K562 (cell line): Measurements from ENCODE around the gene ZSCAN21. TPM values are rescaled to one million over a fixed set of nuclear protein-coding genes. Genes with fewer than 3 reads are reported as not detected.
A peak's percentile ranks its signal among the peaks of the same experiment; 100 is the strongest.

Experiments
- BRD9 ChIP-seq: fragments of 450-650 bp; IDR thresholded peaks from 2 replicates; pipeline ENCODE4 v1.6.1; 2018; ENCODE audit warnings: low read depth; ENCODE audit not compliant: partially characterized antibody
- HEY1 ChIP-seq: fragments of 250-450 bp; sonication (Bioruptor Pico); IDR thresholded peaks from 2 replicates; pipeline ENCODE4 v1.5.0; 2020; ENCODE audit warnings: mild to moderate bottlenecking, moderate library complexity, borderline replicate concordance
- KAT7 ChIP-seq: sonication (generic); formaldehyde crosslinking; IDR thresholded peaks from 2 replicates; pipeline ENCODE4 v1.8.0; 2022; ENCODE audit warnings: missing genetic modification reagents, mild to moderate bottlenecking, borderline replicate concordance
- KLF1 ChIP-seq: fragments of 450-650 bp; IDR thresholded peaks from 2 replicates; pipeline ENCODE4 v1.6.1; 2016; ENCODE audit warnings: missing genetic modification characterization, missing compliant biosample characterization
- KLF10 ChIP-seq: fragments of 250-450 bp; sonication (Bioruptor Pico); IDR thresholded peaks from 2 replicates; pipeline ENCODE4 v1.6.1; 2021; ENCODE audit warnings: matching md5 sums
- MLX ChIP-seq, 2 experiments: fragments of 450-650 bp in 1 of 2; sonication (generic) in 1 of 2; formaldehyde crosslinking; conservative IDR thresholded peaks; 2 replicates each; pipeline versions ENCODE4 v1.4.0 to v1.8.1; 2020 to 2022; ENCODE audit warnings: mild to moderate bottlenecking in 1 of 2, missing genetic modification reagents in 1 of 2
- SAP30 ChIP-seq: fragments of 200-600 bp; sonication (generic); IDR thresholded peaks from 2 replicates; pipeline ENCODE4 v1.6.1; 2012; ENCODE audit warnings: borderline replicate concordance, low read depth, mild to moderate bottlenecking, moderate library complexity, low read length, control low read depth, inconsistent platforms; ENCODE audit not compliant: insufficient read depth, poor library complexity, severe bottlenecking
- SRSF3 ChIP-seq: fragments of 200-400 bp; formaldehyde crosslinking; IDR thresholded peaks from 2 replicates; pipeline ENCODE4 v1.6.1; 2016; ENCODE audit warnings: mild to moderate bottlenecking, low read length, moderate library complexity; ENCODE audit not compliant: insufficient read depth
- ZBTB1 ChIP-seq: sonication (generic); formaldehyde crosslinking; IDR thresholded peaks from 2 replicates; pipeline ENCODE4 v1.8.1; 2023; ENCODE audit warnings: missing genetic modification reagents, low read depth, mild to moderate bottlenecking, borderline replicate concordance
- ZBTB9 ChIP-seq: fragments of 450-650 bp; formaldehyde crosslinking; IDR thresholded peaks from 2 replicates; pipeline ENCODE4 v1.4.0; 2020; ENCODE audit warnings: mild to moderate bottlenecking, moderate library complexity
- ZC3H8 ChIP-seq: fragments of 450-650 bp; IDR thresholded peaks from 2 replicates; pipeline ENCODE4 v1.6.1; 2017
- ZFP1 ChIP-seq: fragments of 450-650 bp; formaldehyde crosslinking; IDR thresholded peaks from 2 replicates; pipeline ENCODE4 v1.4.0; 2020; ENCODE audit warnings: mild to moderate bottlenecking, mixed read lengths
- ZFX ChIP-seq: sonication (generic); formaldehyde crosslinking; IDR thresholded peaks from 2 replicates; pipeline ENCODE4 v1.8.0; 2022; ENCODE audit warnings: mild to moderate bottlenecking, missing genetic modification reagents, moderate library complexity
- ZNF121 ChIP-seq: sonication (generic); formaldehyde crosslinking; conservative IDR thresholded peaks from 2 replicates; pipeline ENCODE4 v1.8.0; 2022; ENCODE audit warnings: missing genetic modification reagents
- ZNF197 ChIP-seq: fragments of 200-800 bp; sonication (Bioruptor generic); IDR thresholded peaks from 2 replicates; pipeline ENCODE4 v1.6.1; 2016; ENCODE audit warnings: low read depth, missing genetic modification characterization, missing compliant biosample characterization
- ZNF584 ChIP-seq: fragments of 200-800 bp; sonication (Bioruptor generic); IDR thresholded peaks from 2 replicates; pipeline ENCODE4 v1.6.1; 2016; ENCODE audit warnings: low read depth, mild to moderate bottlenecking, missing genetic modification characterization, missing compliant biosample characterization
- polyA plus RNA-seq, 8 experiments: library from polyadenylated mRNA; depleted of rRNA in 4 of 8; stranded (reverse) in 5 of 8; unstranded in 3 of 8; fragments of >200 nt; fragmentation: Nextera tagmentation in 2 of 8; fragmentation: Illumina TruSeq in 1 of 8; extraction: Ambion mirVana in 2 of 8; extraction: Trizol in 1 of 8; gene quantifications; 2 replicates each; pipeline versions ENCODE4 v1.2.1 to v1.2.3, GENCODE V29; 2011 to 2014; ENCODE audit warnings: inconsistent platforms in 1 of 8, missing spikeins in 1 of 8
- total RNA-seq, 7 experiments: library from RNA; depleted of rRNA in 6 of 7; stranded (reverse); fragments of >200 nt in 6 of 7; fragmentation: Illumina TruSeq in 2 of 7; extraction: Trizol in 2 of 7; gene quantifications; 2 replicates each; pipeline versions ENCODE4 v1.2.1 to v1.2.3, GENCODE V29; 2011 to 2021; ENCODE audit warnings: low replicate concordance in 1 of 7

ZSCAN21 gene
- total and polyA plus RNA-seq, 9 of the 15 experiments (the other 6 are each of a cell fraction or from before 2014, with no cell fraction given): 5.9 to 15.5 (median 13.2) TPM

GRCh38 chr7:100080907-100081534 lies 31.4 kb downstream of the ZSCAN21 start (continued):
- TF ChIP-seq HEY1 (CRISPR knock-in tag) (no peak), KAT7 (CRISPR knock-in tag) (peak; percentile 18; the same call in 1 of the 2 replicates), ZFP1 (CRISPR knock-in tag) (no peak), KLF1 (tag) (0 out of 2 replicates have a peak, but pooled peaks have one; percentile 15), ZNF121 (CRISPR knock-in tag) (no peak), ZBTB9 (CRISPR knock-in tag) (0 out of 2 replicates have a peak, but pooled peaks have one; percentile 28), SAP30 (peak; percentile 60), ZFX (CRISPR knock-in tag) (no peak), SRSF3 (no peak), MLX (CRISPR knock-in tag; conservative IDR thresholded peaks at IDR 0.05) (0 out of 4 replicates have a peak, but pooled peaks of 1 of the 2 experiments have one; percentile 6), ZC3H8 (no peak), KLF10 (CRISPR knock-in tag) (no peak), ZNF197 (CRISPR knock-in tag) (no peak), BRD9 (no peak), ZBTB1 (CRISPR knock-in tag) (0 out of 2 replicates have a peak, but pooled peaks have one; percentile 56), ZNF584 (CRISPR knock-in tag) (0 out of 2 replicates have a peak, but pooled peaks have one; percentile 25)
